ENCODE data around the gene AHRR. TPM values are rescaled to one million over a fixed set of nuclear protein-coding genes. Genes with fewer than 3 reads are reported as not detected.

AHRR gene
- total RNA-seq, 1 donor from 2014 or later: 10.5 TPM

DNA sequence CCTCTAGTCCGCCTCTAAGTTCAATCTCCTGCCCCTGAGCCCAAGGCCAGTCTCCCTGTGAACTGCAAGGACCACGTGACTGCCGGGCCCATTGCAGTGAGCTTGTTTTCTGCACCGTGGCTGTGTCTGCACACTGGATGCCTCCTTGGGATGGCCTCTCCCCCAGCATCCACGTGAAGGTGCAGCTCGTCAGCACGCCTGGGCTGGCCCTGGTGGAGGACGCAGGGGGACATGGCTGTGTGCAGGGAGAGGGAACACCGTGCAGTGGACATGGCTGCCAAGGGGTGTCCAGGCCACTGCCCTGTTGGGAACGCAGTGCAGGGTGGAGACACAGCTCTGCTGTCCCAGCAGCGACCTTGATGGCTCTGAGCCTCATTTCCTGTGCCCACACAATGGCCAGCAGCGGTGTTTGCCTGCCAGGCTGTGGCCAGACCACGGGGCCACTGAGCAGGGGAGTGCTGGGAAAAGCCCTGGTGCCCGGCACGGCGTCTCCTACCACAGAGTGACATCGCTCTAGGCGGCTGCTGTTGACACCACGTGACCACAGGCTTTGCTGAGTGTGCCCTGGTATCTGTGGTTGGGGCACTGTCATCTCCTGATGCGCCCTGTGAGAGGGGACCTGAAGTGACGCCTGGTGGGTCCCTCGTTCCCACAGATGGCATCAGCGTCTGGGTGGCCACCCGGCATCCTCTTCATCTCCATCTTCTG, 94.6 kb downstream of the AHRR start:
- H3K9ac ChIP-seq (ENCODE audit: low read length): no peak overlapping the region
- DNase-seq (ENCODE audit: low read depth): no peak

DNA sequence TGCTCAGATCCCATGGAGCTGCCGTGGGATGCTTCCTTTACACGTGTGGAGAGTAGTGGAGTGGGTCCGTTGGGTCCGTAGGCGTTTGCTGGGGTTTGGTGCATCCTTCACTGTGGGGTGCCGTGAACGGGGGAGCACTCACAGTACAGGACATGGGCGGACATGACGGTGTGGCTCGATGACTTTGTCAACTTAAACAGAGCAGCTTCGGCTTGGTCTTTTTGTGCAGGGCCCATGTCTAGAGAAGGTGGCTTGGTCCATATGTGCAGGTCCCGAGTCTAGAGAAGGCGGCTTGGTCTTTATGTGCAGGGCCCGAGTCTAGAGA, 95.1 kb downstream of the AHRR start:
- no peak overlapping the region for H2AFZ ChIP-seq (ENCODE audit: low read depth, low read length)
- no peaks in the 10 kb centered on the region for H3K27me3 ChIP-seq (ENCODE audit: insufficient read depth, low read length)
- Mint-ChIP-seq H3K4me3 (ENCODE audit: unreplicated experiment) (no peak overlapping the region), H3K27ac (ENCODE audit: unreplicated experiment) (no peak overlapping the region), H3K9me3 (ENCODE audit: unreplicated experiment) (peaks cover 1% of the 10 kb centered on the region), H3K36me3 (ENCODE audit: low read depth, unreplicated experiment) (peaks cover 6% of the 10 kb centered on the region), H3K27me3 (ENCODE audit: low read depth, unreplicated experiment) (no peaks in the 10 kb centered on the region), H3K4me1 (ENCODE audit: low read depth, unreplicated experiment) (peaks cover 27% of the 10 kb centered on the region)
- H3K4me2 ChIP-seq (ENCODE audit: low read length): no peak overlapping the region
- FAIRE-seq (no peak), DNase-seq (ENCODE audit: low read depth) (no peak)
- H3K9ac ChIP-seq (ENCODE audit: low read length): no peak overlapping the region
- H3K36me3 ChIP-seq (ENCODE audit: insufficient read depth, low read length): no peaks in the 10 kb centered on the region
- no peak overlapping the region for H3K27ac ChIP-seq (ENCODE audit: low read depth, low read length)
- H3K9me3 ChIP-seq (ENCODE audit: insufficient read depth, low read depth, low read length): no peaks in the 10 kb centered on the region
- H4K20me1 ChIP-seq (ENCODE audit: insufficient read depth, low read length): peaks cover 3% of the 10 kb centered on the region
- no peaks in the 10 kb centered on the region for H3K4me1 ChIP-seq (ENCODE audit: insufficient read depth, low read length)
- peaks cover 3% of the 10 kb centered on the region for H3K79me2 ChIP-seq (ENCODE audit: insufficient read depth, low read length)
- H3K4me3 ChIP-seq (ENCODE audit: insufficient read depth, low read depth, low read length): no peak overlapping the region
- TF ChIP-seq, protein P1, sequence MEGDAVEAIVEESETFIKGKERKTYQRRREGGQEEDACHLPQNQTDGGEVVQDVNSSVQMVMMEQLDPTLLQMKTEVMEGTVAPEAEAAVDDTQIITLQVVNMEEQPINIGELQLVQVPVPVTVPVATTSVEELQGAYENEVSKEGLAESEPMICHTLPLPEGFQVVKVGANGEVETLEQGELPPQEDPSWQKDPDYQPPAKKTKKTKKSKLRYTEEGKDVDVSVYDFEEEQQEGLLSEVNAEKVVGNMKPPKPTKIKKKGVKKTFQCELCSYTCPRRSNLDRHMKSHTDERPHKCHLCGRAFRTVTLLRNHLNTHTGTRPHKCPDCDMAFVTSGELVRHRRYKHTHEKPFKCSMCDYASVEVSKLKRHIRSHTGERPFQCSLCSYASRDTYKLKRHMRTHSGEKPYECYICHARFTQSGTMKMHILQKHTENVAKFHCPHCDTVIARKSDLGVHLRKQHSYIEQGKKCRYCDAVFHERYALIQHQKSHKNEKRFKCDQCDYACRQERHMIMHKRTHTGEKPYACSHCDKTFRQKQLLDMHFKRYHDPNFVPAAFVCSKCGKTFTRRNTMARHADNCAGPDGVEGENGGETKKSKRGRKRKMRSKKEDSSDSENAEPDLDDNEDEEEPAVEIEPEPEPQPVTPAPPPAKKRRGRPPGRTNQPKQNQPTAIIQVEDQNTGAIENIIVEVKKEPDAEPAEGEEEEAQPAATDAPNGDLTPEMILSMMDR (IDR thresholded peaks at IDR 0.05; ENCODE audit: insufficient read depth, low read depth, low read length): no peak
- TF ChIP-seq EZH2 (IDR thresholded peaks at IDR 0.05; ENCODE audit: insufficient read depth, low read length): no peak

More for the DNA sequence above, 94.6 kb downstream of the AHRR start:
- H3K4me1 Mint-ChIP-seq (ENCODE audit: low read depth, unreplicated experiment): peaks cover 27% of the 10 kb centered on the region
- H3K27ac Mint-ChIP-seq (ENCODE audit: unreplicated experiment): no peak overlapping the region
- H3K27me3 Mint-ChIP-seq (ENCODE audit: low read depth, unreplicated experiment): no peaks in the 10 kb centered on the region
- peaks cover 6% of the 10 kb centered on the region for H3K36me3 Mint-ChIP-seq (ENCODE audit: low read depth, unreplicated experiment)
- Histone ChIP-seq H3K79me2 (ENCODE audit: insufficient read depth, low read length) (peaks cover 3% of the 10 kb centered on the region), H2AFZ (ENCODE audit: low read depth, low read length) (no peak overlapping the region), H3K4me1 (ENCODE audit: insufficient read depth, low read length) (no peaks in the 10 kb centered on the region), H3K27me3 (ENCODE audit: insufficient read depth, low read length) (no peaks in the 10 kb centered on the region), H3K4me3 (ENCODE audit: insufficient read depth, low read depth, low read length) (no peak overlapping the region), H3K36me3 (ENCODE audit: insufficient read depth, low read length) (no peaks in the 10 kb centered on the region), H4K20me1 (ENCODE audit: insufficient read depth, low read length) (peaks cover 3% of the 10 kb centered on the region), H3K9me3 (ENCODE audit: insufficient read depth, low read depth, low read length) (no peaks in the 10 kb centered on the region), H3K27ac (ENCODE audit: low read depth, low read length) (no peak overlapping the region), H3K4me2 (ENCODE audit: low read length) (no peak overlapping the region)
- no peak overlapping the region for H3K4me3 Mint-ChIP-seq (ENCODE audit: unreplicated experiment)
- no peak for TF ChIP-seq EZH2 (IDR thresholded peaks at IDR 0.05; ENCODE audit: insufficient read depth, low read length)
- TF ChIP-seq, protein P1 (IDR thresholded peaks at IDR 0.05; ENCODE audit: insufficient read depth, low read depth, low read length): no peak
- H3K9me3 Mint-ChIP-seq (ENCODE audit: unreplicated experiment): peaks cover 1% of the 10 kb centered on the region
- FAIRE-seq: no peak
